Stomach (tissue), 4 donors: ENCODE data around the gene CTBP1.

Experiments
- EP300 ChIP-seq: sonication (generic); formaldehyde crosslinking; IDR thresholded peaks from one replicate; pipeline ENCODE4 v1.6.1; 2017; ENCODE audit warnings: antibody characterized with exemption
- POLR2A ChIP-seq, 4 donors: fragments of 450-650 bp; IDR thresholded peaks; one replicate each; pipeline ENCODE4 v1.6.1; 2016; ENCODE audit warnings: antibody characterized with exemption in 4 of 4, control low read depth in 2 of 4, mild to moderate bottlenecking in 1 of 4, moderate library complexity in 1 of 4
- POLR2AphosphoS5 ChIP-seq, 3 donors: sonication (generic); formaldehyde crosslinking; IDR thresholded peaks; one replicate each; pipeline ENCODE4 v1.6.1; 2016; ENCODE audit warnings: antibody characterized with exemption in 3 of 3
- TF ChIP-seq, protein P1 (sequence below), 7 experiments: fragments of 450-650 bp in 4 of 7; fragments of 200-600 bp in 3 of 7; sonication (generic) in 3 of 7; IDR thresholded peaks; one replicate each; pipeline ENCODE4 v1.5.1; 2016 to 2019; ENCODE audit warnings: antibody characterized with exemption in 7 of 7, control low read depth in 2 of 7, mild to moderate bottlenecking in 1 of 7

- TF ChIP-seq, protein P1, sequence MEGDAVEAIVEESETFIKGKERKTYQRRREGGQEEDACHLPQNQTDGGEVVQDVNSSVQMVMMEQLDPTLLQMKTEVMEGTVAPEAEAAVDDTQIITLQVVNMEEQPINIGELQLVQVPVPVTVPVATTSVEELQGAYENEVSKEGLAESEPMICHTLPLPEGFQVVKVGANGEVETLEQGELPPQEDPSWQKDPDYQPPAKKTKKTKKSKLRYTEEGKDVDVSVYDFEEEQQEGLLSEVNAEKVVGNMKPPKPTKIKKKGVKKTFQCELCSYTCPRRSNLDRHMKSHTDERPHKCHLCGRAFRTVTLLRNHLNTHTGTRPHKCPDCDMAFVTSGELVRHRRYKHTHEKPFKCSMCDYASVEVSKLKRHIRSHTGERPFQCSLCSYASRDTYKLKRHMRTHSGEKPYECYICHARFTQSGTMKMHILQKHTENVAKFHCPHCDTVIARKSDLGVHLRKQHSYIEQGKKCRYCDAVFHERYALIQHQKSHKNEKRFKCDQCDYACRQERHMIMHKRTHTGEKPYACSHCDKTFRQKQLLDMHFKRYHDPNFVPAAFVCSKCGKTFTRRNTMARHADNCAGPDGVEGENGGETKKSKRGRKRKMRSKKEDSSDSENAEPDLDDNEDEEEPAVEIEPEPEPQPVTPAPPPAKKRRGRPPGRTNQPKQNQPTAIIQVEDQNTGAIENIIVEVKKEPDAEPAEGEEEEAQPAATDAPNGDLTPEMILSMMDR (IDR thresholded peaks at IDR 0.05) = no peak
- TF ChIP-seq POLR2A (IDR thresholded peaks at IDR 0.05) = no peak
- TF ChIP-seq POLR2AphosphoS5 (IDR thresholded peaks at IDR 0.05) = no peak
- no peak for TF ChIP-seq EP300
Observed at GRCh38 chr4:1277667-1278665, 29.0 kb upstream of the CTBP1 start.
